Endothelial cell of umbilical vein (primary cell): ENCODE measurements around the gene ZFAND6. TPM values are rescaled to one million over a fixed set of nuclear protein-coding genes. Genes with fewer than 3 reads are reported as not detected.

Experiments
- BruUV-seq: library from RNA; stranded (reverse); fragments of 400-500 nt; replicated peaks from 2 replicates; lab custom pipeline; 2021; lab: Mats Ljungman, UMichigan
- CTCF ChIA-PET: fragments of 300-600, 350-600 bp; sonication (Branson Sonifier 250); formaldehyde crosslinking; loops from one replicate; lab custom pipeline; 2021; ENCODE audit warnings: antibody characterized with exemption, inconsistent platforms; lab: Charles Lee
- POLR2A ChIA-PET: fragments of 300-600, 350-600 bp; sonication (Branson Sonifier 250); formaldehyde crosslinking; loops from one replicate; lab custom pipeline; 2021; ENCODE audit warnings: antibody characterized with exemption, inconsistent platforms; lab: Charles Lee
- DNase-seq: peaks from one replicate; pipeline ENCODE4 v3.0.0-alpha.2; 2011; ENCODE audit warnings: low read depth, low spot score
- FAIRE-seq: peaks from 2 replicates; lab custom pipeline; 2011; peaks lifted over from hg19 to GRCh38; lab: Jason Lieb, UNC
- H2AFZ ChIP-seq: 2 replicates; pipeline ENCODE4 v1.6.0; 2012; ENCODE audit warnings: low read depth, low read length, control low read depth, inconsistent platforms
- H3K27ac ChIP-seq: 2 replicates; pipeline ENCODE4 v1.5.1; 2011; ENCODE audit warnings: low read depth, mild to moderate bottlenecking, control low read depth, low read length, moderate library complexity; ENCODE audit not compliant: insufficient read depth
- H3K27me3 ChIP-seq, 2 experiments: 2 replicates each; pipeline versions ENCODE4 v1.6.0 to v1.6.1; 2011; ENCODE audit warnings: low read length in 2 of 2, mixed read lengths in 1 of 2; ENCODE audit not compliant: control insufficient read depth in 2 of 2, insufficient read depth in 2 of 2
- H3K36me3 ChIP-seq, 2 experiments: 2 replicates in 1 of 2; 3 replicates in 1 of 2; pipeline ENCODE4 v1.5.1; 2011; ENCODE audit warnings: low read length in 2 of 2, mild to moderate bottlenecking in 1 of 2, moderate library complexity in 1 of 2; ENCODE audit not compliant: control insufficient read depth in 2 of 2, insufficient read depth in 2 of 2; ENCODE audit errors: extremely low read depth in 1 of 2
- H3K4me1 ChIP-seq: 3 replicates; pipeline ENCODE4 v1.5.1; 2011; ENCODE audit warnings: mild to moderate bottlenecking, low read length; ENCODE audit not compliant: control insufficient read depth, insufficient read depth; ENCODE audit errors: extremely low read depth
- H3K4me2 ChIP-seq: 2 replicates; pipeline ENCODE4 v1.6.1; 2011; ENCODE audit warnings: low read length, control low read depth, mixed read lengths; ENCODE audit not compliant: insufficient read depth
- H3K4me3 ChIP-seq, 3 experiments: fragments of 200-600 bp in 1 of 3; sonication (generic), shearing (Covaris generic) in 1 of 3; replicated peaks in 1 of 3; 2 replicates each; pipeline ENCODE4 v1.5.1; 2011 to 2016; ENCODE audit warnings: control low read depth in 3 of 3, low read length in 3 of 3, mild to moderate bottlenecking in 2 of 3, inconsistent platforms in 1 of 3, low read depth in 1 of 3, moderate library complexity in 1 of 3; ENCODE audit not compliant: insufficient read depth in 1 of 3
- H3K79me2 ChIP-seq: 2 replicates; pipeline ENCODE4 v1.6.0; 2012; ENCODE audit warnings: low read length, inconsistent platforms; ENCODE audit not compliant: control insufficient read depth, insufficient read depth
- H3K9ac ChIP-seq: replicated peaks from 2 replicates; pipeline ENCODE3; 2011; ENCODE audit warnings: low read length, control low read depth; ENCODE audit not compliant: insufficient read depth; ENCODE audit errors: extremely low read depth
- H3K9me1 ChIP-seq: replicated peaks from 3 replicates; pipeline ENCODE4 v1.6.0; 2011; ENCODE audit warnings: mild to moderate bottlenecking, low read length; ENCODE audit not compliant: control insufficient read depth, insufficient read depth; ENCODE audit errors: extremely low read depth
- H3K9me3 ChIP-seq: replicated peaks from 2 replicates; pipeline ENCODE4 v1.5.1; 2012; ENCODE audit warnings: low read length, inconsistent platforms; ENCODE audit not compliant: control insufficient read depth, insufficient read depth
- H4K20me1 ChIP-seq: replicated peaks from 2 replicates; pipeline ENCODE3; 2011; ENCODE audit warnings: mild to moderate bottlenecking, low read length; ENCODE audit not compliant: control insufficient read depth, insufficient read depth; ENCODE audit errors: extremely low read depth
- EZH2 ChIP-seq: IDR thresholded peaks from 2 replicates; pipeline ENCODE4 v1.6.1; 2012; ENCODE audit warnings: borderline replicate concordance, low read depth, mild to moderate bottlenecking, moderate library complexity, low read length, inconsistent platforms; ENCODE audit not compliant: severe bottlenecking
- FOS ChIP-seq: IDR thresholded peaks from 2 replicates; pipeline ENCODE4 v1.6.1; 2011; ENCODE audit warnings: mild to moderate bottlenecking, low read length, moderate library complexity, borderline replicate concordance; ENCODE audit not compliant: insufficient read depth
- GATA2 ChIP-seq: IDR thresholded peaks from 2 replicates; pipeline ENCODE4 v1.7.0; 2011; ENCODE audit warnings: low read depth, mild to moderate bottlenecking, moderate library complexity, mixed read lengths, low read length; ENCODE audit not compliant: insufficient read length, insufficient read depth
- JUN ChIP-seq: IDR thresholded peaks from 2 replicates; pipeline ENCODE4 v1.6.1; 2011; ENCODE audit warnings: borderline replicate concordance, low read depth; ENCODE audit not compliant: insufficient read length, insufficient read depth
- MAX ChIP-seq: IDR thresholded peaks from 2 replicates; pipeline ENCODE4 v1.6.1; 2011; ENCODE audit not compliant: insufficient read depth, insufficient read length
- MYC ChIP-seq: IDR thresholded peaks from one replicate; pipeline ENCODE4 v1.6.1; 2011; ENCODE audit warnings: mild to moderate bottlenecking, low read depth, low read length
- POLR2A ChIP-seq: IDR thresholded peaks from 2 replicates; pipeline ENCODE4 v1.6.1; 2012; ENCODE audit warnings: low read depth, mild to moderate bottlenecking, control low read depth, low read length
- POLR2AphosphoS5 ChIP-seq: IDR thresholded peaks from 2 replicates; pipeline ENCODE4 v1.6.1; 2012; ENCODE audit warnings: low read depth, mild to moderate bottlenecking, control low read depth, low read length, moderate library complexity; ENCODE audit not compliant: insufficient read depth
- dilution Hi-C: fragments of 300-500 bp; cut with MboI; formaldehyde crosslinking; loops from one replicate; pipeline ENCODE4 v1.15.0; 2019; ENCODE audit warnings: low sequenced_read_pairs; ENCODE audit not compliant: extremely low pct_ligation_motif_present
- intact Hi-C: fragments of 100-400 bp; cut with micrococcal nuclease; formaldehyde crosslinking; loops from one replicate; pipeline ENCODE4 v1.10.0; 2022
- polyA plus RNA-seq, 4 experiments: library from polyadenylated mRNA; depleted of rRNA in 3 of 4; stranded (reverse) in 3 of 4; unstranded in 1 of 4; fragments of >200 nt; gene quantifications; 2 replicates each; pipeline versions ENCODE4 v1.2.1 to v1.2.3, GENCODE V29; 2011 to 2012; ENCODE audit warnings: missing spikeins in 1 of 4
- total RNA-seq: library from RNA; stranded (reverse); gene quantifications from 2 replicates; pipeline ENCODE4 v1.2.3, GENCODE V29; 2021
- TF ChIP-seq, protein P1 (sequence below), 2 donors: IDR thresholded peaks; 1 replicate in 1 of 2; 2 replicates in 1 of 2; pipeline ENCODE4 v1.5.1; 2011; ENCODE audit warnings: low read length in 2 of 2, mild to moderate bottlenecking in 2 of 2, moderate library complexity in 2 of 2, control low read depth in 1 of 2, inconsistent platforms in 1 of 2, low read depth in 1 of 2; ENCODE audit not compliant: insufficient read depth in 1 of 2; ENCODE audit errors: extremely low read depth in 1 of 2

The ZFAND6 gene
- total and polyA plus RNA-seq, 2 donors (not counting 3 experiments of a cell fraction or from before 2014, with no cell fraction given), result 50.3 to 97.9 TPM

- no peaks in the 10 kb centered on the region for H4K20me1 ChIP-seq
- ChIA-PET CTCF (interaction anchor here (0.9 to 1.5 kb wide), 3 partner anchors 17 to 581 kb away, joined by 3 to 4 read pairs (median 3); no protein-coding TSS in a partner anchor), POLR2A (no interaction called here)
- no peak overlapping the region for H2AFZ ChIP-seq
- H3K4me3 ChIP-seq, result no peak overlapping the region
- no peak overlapping the region for H3K27ac ChIP-seq
- peak; percentile 43 for FAIRE-seq
- TF ChIP-seq FOS, result no peak
- no peak for TF ChIP-seq POLR2A
- no peak for TF ChIP-seq JUN
- no peak for TF ChIP-seq MAX
- no peak for TF ChIP-seq GATA2
- no peak for TF ChIP-seq EZH2
- TF ChIP-seq, protein P1, sequence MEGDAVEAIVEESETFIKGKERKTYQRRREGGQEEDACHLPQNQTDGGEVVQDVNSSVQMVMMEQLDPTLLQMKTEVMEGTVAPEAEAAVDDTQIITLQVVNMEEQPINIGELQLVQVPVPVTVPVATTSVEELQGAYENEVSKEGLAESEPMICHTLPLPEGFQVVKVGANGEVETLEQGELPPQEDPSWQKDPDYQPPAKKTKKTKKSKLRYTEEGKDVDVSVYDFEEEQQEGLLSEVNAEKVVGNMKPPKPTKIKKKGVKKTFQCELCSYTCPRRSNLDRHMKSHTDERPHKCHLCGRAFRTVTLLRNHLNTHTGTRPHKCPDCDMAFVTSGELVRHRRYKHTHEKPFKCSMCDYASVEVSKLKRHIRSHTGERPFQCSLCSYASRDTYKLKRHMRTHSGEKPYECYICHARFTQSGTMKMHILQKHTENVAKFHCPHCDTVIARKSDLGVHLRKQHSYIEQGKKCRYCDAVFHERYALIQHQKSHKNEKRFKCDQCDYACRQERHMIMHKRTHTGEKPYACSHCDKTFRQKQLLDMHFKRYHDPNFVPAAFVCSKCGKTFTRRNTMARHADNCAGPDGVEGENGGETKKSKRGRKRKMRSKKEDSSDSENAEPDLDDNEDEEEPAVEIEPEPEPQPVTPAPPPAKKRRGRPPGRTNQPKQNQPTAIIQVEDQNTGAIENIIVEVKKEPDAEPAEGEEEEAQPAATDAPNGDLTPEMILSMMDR (IDR thresholded peaks at IDR 0.05; ENCODE audit: extremely low read depth in 1 of 2, insufficient read depth in 1 of 2, low read depth in 1 of 2, low read length in 2 of 2), result no peak
- TF ChIP-seq POLR2AphosphoS5, result no peak
- TF ChIP-seq MYC, result no peak
- BruUV-seq, result no TSS peak
- H3K4me1 ChIP-seq, result peaks cover 17% of the 10 kb centered on the region
- H3K36me3 ChIP-seq, result no peaks in the 10 kb centered on the region
- H3K9me3 ChIP-seq, result no peaks in the 10 kb centered on the region
- dilution Hi-C loops, result no loop called here
- H3K4me2 ChIP-seq, result no peak overlapping the region
- H3K9me1 ChIP-seq, result no peaks in the 10 kb centered on the region
- no peak overlapping the region for H3K9ac ChIP-seq
- no peaks in the 10 kb centered on the region for H3K79me2 ChIP-seq
- DNase-seq, result no peak
- intact Hi-C loops, result loop anchor here (10.0 kb wide), 1 partner anchor 792 kb away; no protein-coding TSS in a partner anchor
- no peaks in the 10 kb centered on the region for H3K27me3 ChIP-seq
Observed at GRCh38 chr15:80177156-80177555, 117.7 kb downstream of the ZFAND6 start.
